Mesothelial cell of epicardium (in vitro differentiated cells): ENCODE data around the gene ZBTB44. TPM values are rescaled to one million over a fixed set of nuclear protein-coding genes. Genes with fewer than 3 reads are reported as not detected.

Experiments used
- DNase-seq, 2 experiments: peaks; one replicate each; pipeline ENCODE4 v3.0.0; 2021; ENCODE audit warnings: low spot score in 2 of 2; ENCODE audit not compliant: unreplicated experiment in 2 of 2
- H3K27ac Mint-ChIP-seq: 2 replicates; pipeline ENCODE4 v1.8.0; 2021; ENCODE audit warnings: mixed read lengths
- H3K27me3 Mint-ChIP-seq: 2 replicates; pipeline ENCODE4 v1.8.0; 2021; ENCODE audit warnings: low read depth, mixed read lengths
- H3K36me3 Mint-ChIP-seq: 2 replicates; pipeline ENCODE4 v1.8.0; 2021; ENCODE audit warnings: mixed read lengths
- H3K4me1 Mint-ChIP-seq: 2 replicates; pipeline ENCODE4 v1.8.0; 2021; ENCODE audit warnings: mixed read lengths
- H3K4me3 Mint-ChIP-seq: 2 replicates; pipeline ENCODE4 v1.8.0; 2021; ENCODE audit warnings: mild to moderate bottlenecking, moderate library complexity, mixed read lengths
- H3K9me3 Mint-ChIP-seq: 2 replicates; pipeline ENCODE4 v1.8.0; 2021; ENCODE audit warnings: mixed read lengths
- CTCF ChIP-seq: fragments of 200-600 bp; sonication (generic); IDR thresholded peaks from one replicate; pipeline ENCODE4 v1.5.0; 2021; ENCODE audit warnings: antibody characterized with exemption; ENCODE audit not compliant: unreplicated experiment
- total RNA-seq: library from RNA; stranded (reverse); gene quantifications from 3 replicates; pipeline ENCODE4 v1.2.1, GENCODE V29; 2021

ZBTB44 gene
- total RNA-seq, 1 donor from 2014 or later: 58.8 TPM

GRCh38 chr11:130179396-130180306 lies 135.1 kb downstream of the ZBTB44 start:
- TF ChIP-seq CTCF: no peak
- Mint-ChIP-seq H3K4me3 (no peak overlapping the region), H3K27me3 (no peaks in the 10 kb centered on the region), H3K4me1 (peaks cover 13% of the 10 kb centered on the region), H3K27ac (no peak overlapping the region), H3K36me3 (peaks cover 8% of the 10 kb centered on the region), H3K9me3 (peaks cover 6% of the 10 kb centered on the region)
- no peak for DNase-seq

DNA sequence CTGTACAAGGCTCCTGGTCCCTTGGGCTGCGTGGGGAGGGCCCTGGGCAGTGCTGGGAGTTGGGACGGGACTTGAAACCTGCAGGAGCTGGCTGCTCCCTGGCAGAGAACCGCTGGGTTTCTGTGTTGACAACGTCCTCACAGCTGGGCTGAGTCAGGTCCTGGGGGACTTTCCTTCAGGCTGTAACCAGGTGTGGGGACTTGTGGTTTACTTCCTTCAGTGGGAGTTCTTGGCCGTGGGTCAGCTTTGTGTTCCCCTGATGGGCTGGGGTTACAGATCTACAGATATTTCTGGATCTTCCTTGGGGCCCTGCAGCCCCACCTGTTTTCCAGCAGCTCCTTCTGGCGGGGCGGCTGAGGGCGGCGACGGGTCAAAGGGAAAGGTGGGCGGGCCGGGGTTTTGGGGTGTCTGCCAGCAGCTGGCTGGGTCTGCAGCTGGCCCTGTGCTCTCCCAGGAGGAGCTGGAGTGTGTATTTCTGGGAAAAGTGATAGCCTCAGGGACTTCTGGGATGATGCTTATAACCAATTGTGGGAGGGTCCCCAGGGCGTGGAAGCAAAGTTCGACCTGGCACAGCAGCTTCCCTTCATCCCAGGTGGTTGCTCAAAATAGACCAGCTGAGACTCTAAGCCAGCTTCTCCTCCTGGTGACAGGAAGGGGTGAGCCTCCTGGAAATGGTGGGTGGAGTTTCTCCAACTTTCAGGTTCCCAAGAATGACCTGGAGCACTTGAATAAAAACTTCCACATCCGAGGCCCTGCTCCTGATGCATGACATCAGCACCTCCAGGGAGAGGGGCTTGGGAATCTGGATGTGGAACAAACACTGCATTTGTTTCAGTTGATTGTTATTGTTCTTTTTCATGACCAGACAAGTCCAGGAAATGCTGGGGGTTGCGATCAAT lies 136.0 kb downstream of the ZBTB44 start:
- no peak for TF ChIP-seq CTCF
- peaks cover 13% of the 10 kb centered on the region for H3K4me1 Mint-ChIP-seq
- peaks cover 9% of the 10 kb centered on the region for H3K9me3 Mint-ChIP-seq
- H3K36me3 Mint-ChIP-seq: peaks cover 11% of the 10 kb centered on the region
- DNase-seq: no peak
- no peak overlapping the region for H3K4me3 Mint-ChIP-seq
- H3K27me3 Mint-ChIP-seq: no peaks in the 10 kb centered on the region
- no peak overlapping the region for H3K27ac Mint-ChIP-seq

GRCh38 chr11:130177782-130178181 lies 136.9 kb downstream of the ZBTB44 start:
- no peak overlapping the region for H3K27ac Mint-ChIP-seq
- no peaks in the 10 kb centered on the region for H3K27me3 Mint-ChIP-seq
- no peak for TF ChIP-seq CTCF
- H3K4me1 Mint-ChIP-seq: peaks cover 13% of the 10 kb centered on the region
- H3K36me3 Mint-ChIP-seq: peaks cover 11% of the 10 kb centered on the region
- peaks cover 9% of the 10 kb centered on the region for H3K9me3 Mint-ChIP-seq
- no peak overlapping the region for H3K4me3 Mint-ChIP-seq
- DNase-seq: no peak

Other genes starting within 250 kb of the ZBTB44 start
- 234 to 240 TPM (median 239 TPM) in 3 replicates for gene APLP2, start 245.0 kb downstream of the ZBTB44 start, total RNA-seq
- 39.6 to 42.0 TPM (median 40.8 TPM) in 3 replicates for gene ST14, start 155.1 kb downstream of the ZBTB44 start, total RNA-seq
- 0.70 to 1.3 TPM (median 0.96 TPM) in 3 replicates for gene ADAMTS8, start 113.7 kb upstream of the ZBTB44 start, total RNA-seq
- 8.1 to 9.9 TPM (median 9.4 TPM) in 3 replicates for gene ADAMTS15, start 133.7 kb upstream of the ZBTB44 start, total RNA-seq